Lower lobe of right lung (tissue), 2 donors: ENCODE data around the gene ZBP1. TPM values are rescaled to one million over a fixed set of nuclear protein-coding genes. Genes with fewer than 3 reads are reported as not detected.

Experiments
- ATAC-seq, 2 donors: fragments of 200-7000 bp; cut with Tn5 transposase; one replicate each; pipeline ENCODE4 v1.9.1; 2020 to 2022; ENCODE audit warnings: mild to moderate bottlenecking in 2 of 2, moderate library complexity in 2 of 2
- DNase-seq: peaks from one replicate; pipeline ENCODE4 v3.0.0-alpha.2; 2020
- H3K27ac ChIP-seq: fragments of 200-600 bp; one replicate; pipeline ENCODE4 v1.8.0; 2022
- H3K27me3 ChIP-seq: fragments of 200-600 bp; one replicate; pipeline ENCODE4 v1.8.0; 2022; ENCODE audit warnings: low read depth
- H3K36me3 ChIP-seq: fragments of 200-600 bp; one replicate; pipeline ENCODE4 v1.8.0; 2022; ENCODE audit warnings: mild to moderate bottlenecking
- H3K4me1 ChIP-seq: fragments of 200-600 bp; one replicate; pipeline ENCODE4 v1.8.0; 2022
- H3K4me3 ChIP-seq: fragments of 200-600 bp; one replicate; pipeline ENCODE4 v1.8.0; 2022; ENCODE audit warnings: mild to moderate bottlenecking
- H3K9me3 ChIP-seq: fragments of 200-600 bp; one replicate; pipeline ENCODE4 v1.8.0; 2022
- CTCF ChIP-seq: fragments of 200-600 bp; IDR thresholded peaks from one replicate; pipeline ENCODE4 v1.8.0; 2022; ENCODE audit warnings: antibody characterized with exemption, mild to moderate bottlenecking
- intact Hi-C: fragments of 100-400 bp; cut with DNase I; formaldehyde crosslinking; loops from one replicate; pipeline ENCODE4 v1.11.0; 2022
- total RNA-seq: library from RNA; stranded (reverse); fragmentation: NEBNext Ultra II Directional; extraction: Animal tissue kit (Norgen Biotek cat#: 25700); gene quantifications from one replicate; pipeline ENCODE4 v1.2.1, GENCODE V29; 2021
- donor health status: DM: no; HTN: yes; CAD: no; lungs with severe emphysema.

ZBP1 gene
- total RNA-seq, 1 donor from 2014 or later: 5.8 TPM

DNA sequence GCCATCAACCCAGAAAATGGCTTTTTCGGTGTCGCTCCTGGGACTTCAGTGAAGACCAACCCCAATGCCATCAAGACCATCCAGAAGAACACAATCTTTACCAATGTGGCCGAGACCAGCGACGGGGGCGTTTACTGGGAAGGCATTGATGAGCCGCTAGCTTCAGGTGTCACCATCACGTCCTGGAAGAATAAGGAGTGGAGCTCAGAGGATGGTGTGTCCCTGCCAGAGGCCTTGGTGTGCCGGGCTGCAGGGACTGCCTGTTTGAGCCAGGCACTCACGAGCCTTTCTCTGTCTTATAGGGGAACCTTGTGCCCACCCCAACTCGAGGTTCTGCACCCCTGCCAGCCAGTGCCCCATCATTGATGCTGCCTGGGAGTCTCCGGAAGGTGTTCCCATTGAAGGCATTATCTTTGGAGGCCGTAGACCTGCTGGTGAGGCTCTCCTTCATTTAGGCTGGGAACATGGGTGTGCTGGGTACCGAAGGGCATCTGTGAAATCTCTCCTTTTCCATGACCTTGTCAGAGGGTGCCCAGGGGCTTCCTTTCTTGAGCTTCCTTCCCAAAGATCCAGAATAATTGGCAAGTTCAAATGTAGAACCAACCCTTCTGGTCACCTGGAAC, 55.9 kb downstream of the ZBP1 start:
- no peaks in the 10 kb centered on the region for H3K9me3 ChIP-seq
- ATAC-seq: no peak

GRCh38 chr20:57563522-57563921, 56.7 kb downstream of the ZBP1 start:
- Histone ChIP-seq H3K4me1 (no peaks in the 10 kb centered on the region), H3K4me3 (no peak overlapping the region), H3K27me3 (peaks cover 6% of the 10 kb centered on the region), H3K27ac (no peak overlapping the region), H3K36me3 (no peaks in the 10 kb centered on the region), H3K9me3 (no peaks in the 10 kb centered on the region)
- intact Hi-C loops: no loop called here
- no peak for ATAC-seq
- no peak for DNase-seq
- no peak for TF ChIP-seq CTCF

More for the DNA sequence above, 55.9 kb downstream of the ZBP1 start:
- no peak overlapping the region for H3K27ac ChIP-seq
- no peak for DNase-seq
- H3K36me3 ChIP-seq: no peaks in the 10 kb centered on the region
- peaks cover 3% of the 10 kb centered on the region for H3K27me3 ChIP-seq
- H3K4me1 ChIP-seq: no peaks in the 10 kb centered on the region
- no peak overlapping the region for H3K4me3 ChIP-seq
- TF ChIP-seq CTCF: no peak
- intact Hi-C loops: no loop called here

GRCh38 chr20:57562541-57563465, 57.4 kb downstream of the ZBP1 start:
- H3K4me3 ChIP-seq: no peak overlapping the region
- peaks cover 12% of the 10 kb centered on the region for H3K27me3 ChIP-seq
- DNase-seq: no peak
- TF ChIP-seq CTCF: no peak
- intact Hi-C loops: no loop called here
- H3K27ac ChIP-seq: no peak overlapping the region
- no peaks in the 10 kb centered on the region for H3K4me1 ChIP-seq
- H3K9me3 ChIP-seq: no peaks in the 10 kb centered on the region
- ATAC-seq: no peak
- no peaks in the 10 kb centered on the region for H3K36me3 ChIP-seq

GRCh38 chr20:57561356-57562279, 58.6 kb downstream of the ZBP1 start:
- intact Hi-C loops: no loop called here
- ATAC-seq (peak in 1 of 2 donors; percentile 26), DNase-seq (no peak)

More at GRCh38 chr20:57561356-57562279, 58.6 kb downstream of the ZBP1 start:
- Histone ChIP-seq H3K36me3 (no peaks in the 10 kb centered on the region), H3K9me3 (no peaks in the 10 kb centered on the region), H3K27me3 (peaks cover 23% of the 10 kb centered on the region), H3K4me3 (no peak overlapping the region), H3K4me1 (no peaks in the 10 kb centered on the region), H3K27ac (no peak overlapping the region)
- TF ChIP-seq CTCF: no peak
